D721Med (cell line): ENCODE measurements around the gene CEACAM7.
"Not testable (repeated sequence)": the region's sequence is repeated elsewhere in the genome, so short reads cannot be mapped to it uniquely, and the experiment has no call there.

Source experiments
- DNase-seq: peaks from one replicate; pipeline ENCODE4 v3.0.0; 2011; ENCODE audit warnings: low spot score; ENCODE audit not compliant: insufficient read length
- FAIRE-seq: peaks from 2 replicates; lab custom pipeline; 2011; peaks lifted over from hg19 to GRCh38; lab: Jason Lieb, UNC
- CTCF ChIP-seq: IDR thresholded peaks from 2 replicates; pipeline ENCODE4 v1.5.1; 2012; ENCODE audit warnings: mild to moderate bottlenecking, control low read depth; ENCODE audit not compliant: insufficient read depth; ENCODE audit errors: missing control alignments

Gene CEACAM7

GRCh38 chr19:41714598-41714997 lies 26.5 kb upstream of the CEACAM7 start:
- TF ChIP-seq CTCF = no peak
- FAIRE-seq (no peak), DNase-seq (no peak)

- FAIRE-seq (no peak), DNase-seq (no peak)
- TF ChIP-seq CTCF = no peak
Observed at GRCh38 chr19:41711376-41712261, 23.5 kb upstream of the CEACAM7 start.

- FAIRE-seq = no peak
Observed at GRCh38 chr19:41709951-41710645, 22.0 kb upstream of the CEACAM7 start.

GRCh38 chr19:41709516-41709915 lies 21.4 kb upstream of the CEACAM7 start:
- DNase-seq, FAIRE-seq: not testable (repeated sequence)

More at GRCh38 chr19:41709951-41710645, 22.0 kb upstream of the CEACAM7 start:
- no peak for TF ChIP-seq CTCF
- DNase-seq = no peak

GRCh38 chr19:41708481-41708880 lies 20.4 kb upstream of the CEACAM7 start, which contains the start of gene CEACAM5:
TSS of gene CEACAM5 (plus strand) at chr19:41708626. CDS start at chr19:41708732, 106 bp downstream.
- no peak for FAIRE-seq
- TF ChIP-seq CTCF = no peak
- DNase-seq = no peak

- TF ChIP-seq CTCF = no peak
- no peak for FAIRE-seq
- no peak for DNase-seq
Observed at GRCh38 chr19:41707871-41708371, 19.9 kb upstream of the CEACAM7 start.

- DNase-seq (no peak), FAIRE-seq (no peak)
- TF ChIP-seq CTCF = peak; percentile 6
Observed at GRCh38 chr19:41707502-41707812, 19.4 kb upstream of the CEACAM7 start.
